HFFc6 (cell line): ENCODE results near the gene NR1I3. TPM values are rescaled to one million over a fixed set of nuclear protein-coding genes. Genes with fewer than 3 reads are reported as not detected.

Experiments
- DNase-seq: peaks from one replicate; pipeline ENCODE4 v3.0.0-alpha.2; 2018
- H3K27ac Mint-ChIP-seq: 2 replicates; pipeline ENCODE4 v1.8.0; 2020; ENCODE audit warnings: mild to moderate bottlenecking, mixed read lengths
- H3K27me3 Mint-ChIP-seq: 2 replicates; pipeline ENCODE4 v1.8.0; 2021; ENCODE audit warnings: mild to moderate bottlenecking, moderate library complexity, mixed read lengths; ENCODE audit not compliant: insufficient read depth
- H3K36me3 Mint-ChIP-seq: 2 replicates; pipeline ENCODE4 v1.8.0; 2021; ENCODE audit warnings: low read depth, mixed read lengths
- H3K4me1 Mint-ChIP-seq: 2 replicates; pipeline ENCODE4 v1.8.0; 2020; ENCODE audit warnings: low read depth, mixed read lengths
- H3K4me3 Mint-ChIP-seq: 2 replicates; pipeline ENCODE4 v1.8.0; 2020; ENCODE audit warnings: mild to moderate bottlenecking, moderate library complexity, mixed read lengths
- H3K9me3 Mint-ChIP-seq: 2 replicates; pipeline ENCODE4 v1.8.0; 2020; ENCODE audit warnings: mild to moderate bottlenecking, mixed read lengths
- CTCF ChIP-seq: fragments of 200-600 bp; sonication (generic); IDR thresholded peaks from 2 replicates; pipeline ENCODE4 v1.5.0; 2021; ENCODE audit warnings: antibody characterized with exemption, mild to moderate bottlenecking
- total RNA-seq, 6 experiments: library from RNA; stranded (reverse); fragmentation: NEBNext Ultra II Directional; extraction: Animal tissue kit (Norgen Biotek cat#: 25700); gene quantifications; 2 replicates in 1 of 6; 3 replicates in 5 of 6; pipeline ENCODE4 v1.2.3, GENCODE V29; 2021

The NR1I3 gene
- total RNA-seq, 6 experiments from 2014 or later: not detected

DNA sequence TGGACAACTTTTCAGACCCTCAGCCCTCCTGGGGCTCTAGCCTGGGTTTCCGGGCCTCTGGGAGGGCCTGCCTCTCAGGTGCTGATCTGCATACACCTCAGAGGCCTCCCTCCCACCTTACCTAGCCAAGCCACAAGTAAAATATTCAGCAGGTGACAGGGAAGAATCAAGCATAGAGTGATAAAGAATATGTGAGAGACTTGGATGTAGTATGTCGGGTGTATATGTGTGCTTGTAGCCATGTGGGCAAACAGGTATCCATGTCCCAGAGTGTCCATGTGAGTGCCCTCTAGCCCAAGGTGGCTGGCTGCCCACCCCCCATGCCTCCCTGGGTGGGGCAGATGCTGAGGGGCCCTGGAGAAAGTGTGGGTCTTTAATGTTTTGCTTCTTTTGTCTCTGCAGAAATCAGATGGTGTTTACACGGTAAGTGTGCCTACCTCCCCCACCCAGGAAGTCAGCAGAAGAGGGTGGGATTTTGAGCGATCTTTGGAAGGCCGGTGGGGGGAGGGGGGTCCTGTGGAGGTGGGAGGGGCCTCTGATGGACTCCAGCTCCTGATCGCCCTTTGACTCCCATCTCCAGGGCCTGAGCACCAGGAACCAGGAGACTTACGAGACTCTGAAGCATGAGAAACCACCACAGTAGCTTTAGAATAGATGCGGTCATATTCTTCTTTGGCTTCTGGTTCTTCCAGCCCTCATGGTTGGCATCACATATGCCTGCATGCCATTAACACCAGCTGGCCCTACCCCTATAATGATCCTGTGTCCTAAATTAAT, 19.5 kb downstream of the NR1I3 start:
- Mint-ChIP-seq H3K27ac (0 out of 2 replicates have a peak overlapping the region, but pooled peaks have one; percentile 93), H3K9me3 (no peaks in the 10 kb centered on the region), H3K4me3 (no peak overlapping the region), H3K27me3 (peaks cover 3% of the 10 kb centered on the region; the same call in 1 of the 2 replicates), H3K36me3 (peaks cover 11% of the 10 kb centered on the region; the same call in 1 of the 2 replicates), H3K4me1 (peaks cover 25% of the 10 kb centered on the region)
- DNase-seq: no peak
- TF ChIP-seq CTCF: no peak

GRCh38 chr1:161217831-161218230, 20.2 kb downstream of the NR1I3 start:
- no peaks in the 10 kb centered on the region for H3K9me3 Mint-ChIP-seq
- H3K4me3 Mint-ChIP-seq: no peak overlapping the region
- no peak for TF ChIP-seq CTCF
- peaks cover 3% of the 10 kb centered on the region; the same call in 1 of the 2 replicates for H3K27me3 Mint-ChIP-seq
- DNase-seq: no peak
- H3K27ac Mint-ChIP-seq: peak overlapping the region; percentile 93
- H3K4me1 Mint-ChIP-seq: peaks cover 25% of the 10 kb centered on the region
- H3K36me3 Mint-ChIP-seq: peaks cover 16% of the 10 kb centered on the region

DNA sequence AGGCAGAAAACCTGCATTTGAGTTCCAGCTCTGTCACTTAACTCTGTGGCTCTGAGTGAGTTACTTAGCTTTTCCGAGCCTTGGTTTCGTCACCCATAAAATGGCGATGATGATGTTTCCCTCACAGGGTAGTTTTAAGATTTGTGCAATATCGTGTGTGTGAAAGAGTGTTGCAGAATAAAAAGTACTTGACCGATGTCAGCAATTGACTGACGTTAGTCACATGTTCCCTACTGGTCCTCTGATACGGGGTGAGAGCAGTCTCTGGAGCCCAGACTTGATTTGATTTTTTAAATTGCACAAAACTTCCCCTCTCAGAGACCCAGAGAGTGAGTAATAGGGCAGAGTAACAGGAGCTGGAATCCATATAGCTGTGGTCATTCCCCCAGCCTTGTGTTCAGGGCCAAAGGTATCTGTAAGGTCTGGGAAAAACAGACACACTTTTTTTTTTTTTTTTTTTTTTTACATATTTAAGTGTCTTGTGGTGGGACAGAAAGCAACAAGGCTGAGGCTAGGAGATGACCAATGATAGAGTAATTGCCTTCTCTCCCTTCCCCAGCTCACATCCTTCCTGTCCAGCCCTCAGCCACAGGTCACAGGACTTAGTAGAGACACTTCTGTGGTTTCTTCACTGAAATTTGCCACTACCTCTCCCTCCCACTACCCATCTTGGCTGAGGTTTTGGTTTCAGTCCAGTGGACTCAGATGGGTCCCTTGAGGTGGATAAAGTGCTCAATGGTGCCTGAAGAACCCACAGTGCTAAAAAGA, 20.9 kb downstream of the NR1I3 start:
- peak; percentile 66 for DNase-seq
- no peak for TF ChIP-seq CTCF
- no peaks in the 10 kb centered on the region for H3K9me3 Mint-ChIP-seq
- H3K27me3 Mint-ChIP-seq: peaks cover 2% of the 10 kb centered on the region; the same call in 1 of the 2 replicates
- H3K36me3 Mint-ChIP-seq: peaks cover 16% of the 10 kb centered on the region
- H3K27ac Mint-ChIP-seq: peak overlapping the region; percentile 93
- peak overlapping the region; percentile 65 for H3K4me3 Mint-ChIP-seq
- H3K4me1 Mint-ChIP-seq: peaks cover 25% of the 10 kb centered on the region

DNA sequence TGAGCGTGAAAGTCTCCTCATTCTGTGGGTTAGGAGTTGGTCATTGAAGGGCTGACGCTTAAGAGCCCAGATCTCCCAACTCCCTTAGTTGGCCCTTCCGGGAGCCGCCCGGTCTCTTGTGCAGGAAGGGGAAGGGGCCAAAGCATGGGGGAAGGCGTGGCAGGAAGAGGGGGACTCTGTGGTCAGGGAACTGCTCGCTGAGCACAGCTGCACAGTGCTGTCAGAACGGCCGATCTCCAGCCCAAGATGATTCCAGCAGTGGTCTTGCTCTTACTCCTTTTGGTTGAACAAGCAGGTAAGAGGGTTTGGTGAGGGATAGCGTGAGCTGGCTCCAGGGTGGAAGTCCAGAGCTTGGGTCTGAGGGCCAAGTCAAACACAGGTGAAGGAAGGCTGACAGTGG, 22.9 kb downstream of the NR1I3 start, which contains the start of gene FCER1G:
FCER1G (plus strand) TSS at position 220 of the 400 bp plus-strand sequence; CDS start at position 247, 27 bp downstream.
- Mint-ChIP-seq H3K9me3 (no peaks in the 10 kb centered on the region), H3K4me1 (peaks cover 27% of the 10 kb centered on the region), H3K27ac (peak within 1 kb of the TSS; percentile 93), H3K27me3 (no peaks in the 10 kb centered on the region), H3K4me3 (no peak within 1 kb of the TSS), H3K36me3 (peaks cover 22% of the 10 kb centered on the region)
- no peak for DNase-seq
- no peak for TF ChIP-seq CTCF

DNA sequence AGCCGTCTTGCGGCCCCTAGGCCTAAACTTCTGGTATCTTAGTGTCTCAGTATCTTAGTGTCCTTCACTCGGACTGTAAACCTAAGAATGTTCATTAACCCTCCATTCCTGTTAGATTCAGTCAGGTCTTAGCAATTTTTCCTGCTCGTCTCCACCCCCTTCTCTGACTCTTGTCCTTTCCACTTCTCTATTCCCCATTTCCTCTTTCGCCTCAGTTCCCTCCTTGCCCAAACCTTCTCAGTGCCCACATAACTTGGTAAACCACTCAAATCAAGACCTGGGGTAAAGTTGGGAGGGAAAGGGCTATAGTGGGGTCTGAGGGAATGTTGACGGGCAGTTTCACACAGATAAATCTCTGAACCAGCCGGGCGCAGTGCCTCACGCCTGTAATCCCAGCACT, 23.6 kb downstream of the NR1I3 start:
- no peak overlapping the region for H3K4me3 Mint-ChIP-seq
- peaks cover 25% of the 10 kb centered on the region for H3K36me3 Mint-ChIP-seq
- H3K4me1 Mint-ChIP-seq: peaks cover 34% of the 10 kb centered on the region
- no peaks in the 10 kb centered on the region for H3K9me3 Mint-ChIP-seq
- H3K27ac Mint-ChIP-seq: no peak overlapping the region
- no peak for DNase-seq
- H3K27me3 Mint-ChIP-seq: no peaks in the 10 kb centered on the region
- no peak for TF ChIP-seq CTCF
